GM21717 (cell line): Measurements from ENCODE around the gene WASHC1.
"Not testable (repeated sequence)": the region's sequence is repeated elsewhere in the genome, so short reads cannot be mapped to it uniquely, and the experiment has no call there.

Source experiments
- ATAC-seq: cut with Tn5 transposase; IDR thresholded peaks from one replicate; pipeline ENCODE4 v1.9.1; 2021; ENCODE audit warnings: mild to moderate bottlenecking, moderate library complexity; ENCODE audit not compliant: unreplicated experiment

Gene WASHC1

GRCh38 chr9:14129-14809 lies 15.0 kb downstream of the WASHC1 start:
- not testable (repeated sequence) for ATAC-seq

GRCh38 chr9:11206-11605 lies 18.1 kb downstream of the WASHC1 start:
- not testable (repeated sequence) for ATAC-seq

GRCh38 chr9:10653-11053 lies 18.6 kb downstream of the WASHC1 start:
- not testable (repeated sequence) for ATAC-seq

DNA sequence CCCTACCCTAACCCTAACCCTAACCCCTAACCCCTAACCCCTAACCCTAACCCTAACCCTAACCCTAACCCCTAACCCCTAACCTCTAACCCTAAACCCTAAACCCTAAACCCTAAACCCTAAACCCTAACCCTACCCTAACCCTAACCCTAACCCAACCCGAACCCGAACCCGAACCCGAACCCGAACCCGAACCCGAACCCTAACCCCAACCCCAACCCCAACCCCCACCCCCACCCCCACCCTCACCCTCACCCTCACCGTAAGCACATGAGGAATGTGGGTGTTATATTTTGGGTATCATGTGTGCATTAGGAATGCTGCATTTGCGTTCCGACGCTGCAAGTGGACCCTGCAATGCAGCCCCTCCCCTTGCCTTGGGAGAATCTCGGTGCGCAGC lies 19.0 kb downstream of the WASHC1 start:
- ATAC-seq, result not testable (repeated sequence)
